ENCODE data around the gene AKAP10. TPM values are rescaled to one million over a fixed set of nuclear protein-coding genes. Genes with fewer than 3 reads are reported as not detected.
"Not testable (repeated sequence)": the region's sequence is repeated elsewhere in the genome, so short reads cannot be mapped to it uniquely, and the experiment has no call there.

The AKAP10 gene
- total and polyA plus RNA-seq, 4 donors = 5.8 to 48.7 (median 25.7) TPM

DNA sequence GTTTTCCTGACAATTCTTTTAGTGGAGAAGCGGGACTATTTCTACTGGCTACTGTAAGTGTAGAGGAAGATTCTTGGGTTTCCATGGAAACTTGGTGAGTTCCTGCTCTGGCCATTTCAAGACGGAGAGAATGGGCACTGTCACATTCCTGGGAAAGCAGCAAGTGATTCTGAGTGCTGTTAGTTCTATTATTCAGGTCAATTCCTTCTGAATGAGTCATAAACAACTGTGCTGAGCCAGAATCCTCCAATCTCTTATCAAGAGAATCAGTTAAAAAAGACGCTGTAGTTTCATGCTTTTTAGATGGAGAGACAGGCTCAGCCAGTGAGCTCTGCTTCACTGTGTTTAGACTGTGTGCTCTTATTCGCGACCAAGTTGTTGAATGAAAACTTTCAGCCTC lies 19.6 kb downstream of the AKAP10 start:
- 16 to 24% methylated on average over 5 of the region's 5 CpGs for WGBS, 2 donors
- Histone ChIP-seq H3K4me3 (ENCODE audit: low read length in 2 of 2) (no peak overlapping the region), H3K27me3 (ENCODE audit: control insufficient read depth in 1 of 2, insufficient read depth in 2 of 2, low read length in 1 of 2) (no peaks in the 10 kb centered on the region), H3K4me1 (ENCODE audit: control insufficient read depth in 1 of 2, insufficient read depth in 2 of 2, low read length in 2 of 2) (no peaks in the 10 kb centered on the region), H3K9me3 (ENCODE audit: control insufficient read depth, low read length) (no peaks in the 10 kb centered on the region), H3K27ac (ENCODE audit: low read depth in 1 of 2, low read length in 2 of 2) (no peak overlapping the region), H3K36me3 (ENCODE audit: control insufficient read depth in 1 of 2, insufficient read depth in 2 of 2, low read length in 1 of 2) (peaks cover 0 to 2% of the 10 kb centered on the region in 2 donors)
- DNase-seq = no peak
- intact Hi-C loops (cut with DNase I) = no loop called here
- no peak for ATAC-seq (ENCODE audit: low FRiP score)

DNA sequence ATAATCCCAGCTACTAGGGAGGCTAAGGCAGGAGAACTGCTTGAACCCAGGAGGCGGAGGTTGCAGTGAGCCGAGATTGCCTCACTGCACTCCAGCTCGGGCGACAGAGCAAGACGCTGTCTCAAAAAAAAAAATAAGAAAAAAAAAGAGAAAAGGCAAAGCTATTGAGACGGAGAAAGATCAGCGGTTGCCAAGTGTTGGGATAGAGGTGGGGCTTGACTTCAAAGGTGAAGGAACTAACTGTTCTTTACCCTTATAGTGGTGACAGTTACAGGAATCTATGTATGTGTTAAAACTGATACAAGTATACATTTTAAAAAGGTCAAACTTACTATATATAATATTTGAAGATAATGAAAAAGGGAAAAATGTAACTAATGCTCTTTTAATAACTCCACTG lies 22.5 kb downstream of the AKAP10 start:
- DNase-seq (no peak), ATAC-seq (ENCODE audit: low FRiP score) (no peak)
- H3K36me3 ChIP-seq (ENCODE audit: control insufficient read depth in 1 of 2, insufficient read depth in 2 of 2, low read length in 1 of 2) = no peaks in the 10 kb centered on the region
- no peak overlapping the region for H3K27ac ChIP-seq (ENCODE audit: low read depth in 1 of 2, low read length in 2 of 2)
- no peaks in the 10 kb centered on the region for H3K4me1 ChIP-seq (ENCODE audit: control insufficient read depth in 1 of 2, insufficient read depth in 2 of 2, low read length in 2 of 2)
- 90 to 91% methylated on average over 7 of the region's 7 CpGs for WGBS, 2 donors
- H3K9me3 ChIP-seq (ENCODE audit: control insufficient read depth, low read length) = no peaks in the 10 kb centered on the region
- intact Hi-C loops (cut with DNase I) = no loop called here
- H3K27me3 ChIP-seq (ENCODE audit: control insufficient read depth in 1 of 2, insufficient read depth in 2 of 2, low read length in 1 of 2) = no peaks in the 10 kb centered on the region
- no peak overlapping the region for H3K4me3 ChIP-seq (ENCODE audit: low read length in 2 of 2)

DNA sequence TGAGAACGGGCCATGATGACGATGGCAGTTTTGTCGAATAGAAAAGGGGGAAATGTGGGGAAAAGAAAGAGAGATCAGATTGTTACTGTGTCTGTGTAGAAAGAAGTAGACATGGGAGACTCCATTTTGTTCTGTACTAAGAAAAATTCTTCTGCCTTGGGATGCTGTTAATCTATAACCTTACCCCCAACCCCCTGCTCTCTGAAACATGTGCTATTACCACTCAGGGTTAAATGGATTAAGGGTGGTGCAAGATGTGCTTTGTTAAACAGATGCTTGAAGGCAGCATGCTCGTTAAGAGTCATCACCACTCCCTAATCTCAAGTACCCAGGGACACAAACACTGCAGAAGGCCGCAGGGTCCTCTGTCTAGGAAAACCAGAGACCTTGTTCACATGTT lies 26.2 kb downstream of the AKAP10 start:
- H3K4me1 ChIP-seq (ENCODE audit: control insufficient read depth in 1 of 2, insufficient read depth in 2 of 2, low read length in 2 of 2); ATAC-seq (ENCODE audit: low FRiP score); H3K9me3 ChIP-seq (ENCODE audit: control insufficient read depth, low read length); H3K36me3 ChIP-seq (ENCODE audit: control insufficient read depth in 1 of 2, insufficient read depth in 2 of 2, low read length in 1 of 2); H3K27ac ChIP-seq (ENCODE audit: low read depth in 1 of 2, low read length in 2 of 2); DNase-seq; intact Hi-C loops (cut with DNase I); H3K27me3 ChIP-seq (ENCODE audit: control insufficient read depth in 1 of 2, insufficient read depth in 2 of 2, low read length in 1 of 2); H3K4me3 ChIP-seq (ENCODE audit: low read length in 2 of 2): not testable (repeated sequence)
- 96 to 100% methylated on average over 1 to 5 of the region's 5 CpGs for WGBS, 2 donors

DNA sequence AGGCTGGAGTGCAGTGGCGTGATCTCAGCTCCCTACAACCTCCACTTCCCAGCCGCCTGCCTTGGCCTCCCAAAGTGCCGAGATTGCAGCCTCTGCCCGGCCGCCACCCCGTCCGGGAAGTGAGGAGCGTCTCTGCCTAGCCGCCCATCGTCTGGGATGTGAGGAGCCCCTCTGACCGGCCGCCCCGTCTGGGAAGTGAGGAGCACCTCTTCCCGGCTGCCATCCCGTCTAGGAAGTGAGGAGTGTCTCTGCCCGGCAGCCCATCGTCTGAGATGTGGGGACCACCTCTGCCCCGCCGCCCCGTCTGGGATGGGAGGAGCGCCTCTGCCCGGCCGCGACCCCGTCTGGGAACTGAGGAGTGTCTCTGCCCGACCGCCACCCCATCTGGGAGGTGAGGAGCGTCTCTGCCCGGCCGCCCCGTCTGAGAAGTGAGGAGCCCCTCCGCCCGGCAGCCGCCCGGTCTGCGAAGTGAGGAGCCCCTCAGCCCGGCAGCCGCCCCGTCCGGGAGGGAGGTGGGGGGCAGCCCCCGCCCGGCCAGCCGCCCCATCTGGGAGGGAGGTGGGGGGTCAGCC lies 26.9 kb downstream of the AKAP10 start:
- H3K4me3 ChIP-seq (ENCODE audit: low read length in 2 of 2); ATAC-seq (ENCODE audit: low FRiP score); H3K36me3 ChIP-seq (ENCODE audit: control insufficient read depth in 1 of 2, insufficient read depth in 2 of 2, low read length in 1 of 2); H3K27me3 ChIP-seq (ENCODE audit: control insufficient read depth in 1 of 2, insufficient read depth in 2 of 2, low read length in 1 of 2); H3K27ac ChIP-seq (ENCODE audit: low read depth in 1 of 2, low read length in 2 of 2); intact Hi-C loops (cut with DNase I); H3K9me3 ChIP-seq (ENCODE audit: control insufficient read depth, low read length); H3K4me1 ChIP-seq (ENCODE audit: control insufficient read depth in 1 of 2, insufficient read depth in 2 of 2, low read length in 2 of 2): not testable (repeated sequence)
- peak in 1 of 2 donors; percentile 73 for DNase-seq
- 97 to 98% methylated on average over 33 to 43 of the region's 43 CpGs for WGBS, 2 donors

DNA sequence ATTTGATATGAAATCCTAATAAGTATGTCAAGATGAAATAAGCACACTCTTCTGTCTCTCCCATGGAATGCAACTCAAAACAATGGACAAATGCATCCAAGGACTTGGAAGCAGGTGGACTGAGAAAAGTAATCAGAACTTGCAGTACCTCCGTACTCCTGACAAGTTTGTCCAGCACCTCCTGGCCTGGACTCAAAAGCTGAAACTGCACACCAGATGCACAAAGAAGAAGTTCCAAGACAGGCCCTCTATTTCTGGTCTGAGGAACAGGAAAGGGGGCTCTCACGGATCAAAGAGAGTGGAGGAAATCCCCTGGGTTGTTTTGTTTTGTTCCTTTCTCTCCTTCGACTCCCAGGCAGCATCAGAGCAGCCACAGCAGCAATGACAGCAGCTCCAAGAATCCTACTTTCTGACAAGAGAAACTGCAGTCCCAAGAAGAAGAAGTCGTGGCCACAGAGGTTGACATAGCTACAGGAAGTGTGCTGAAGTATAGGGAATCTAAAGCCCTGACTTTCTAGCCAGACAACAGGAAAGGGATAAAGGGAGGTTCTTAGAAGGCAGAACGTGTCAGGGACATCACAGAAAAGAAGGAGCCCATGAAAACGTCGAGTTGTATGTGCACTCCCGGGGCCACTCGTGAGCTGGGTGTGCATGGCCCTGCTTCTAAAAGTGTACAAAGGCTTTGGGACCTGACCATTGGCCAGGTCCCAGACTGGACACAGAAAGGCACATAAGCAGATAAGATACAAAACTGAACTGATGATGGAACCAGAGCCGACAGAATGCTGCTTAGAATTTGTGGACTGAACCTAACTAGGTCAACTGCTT lies 29.3 kb downstream of the AKAP10 start:
- WGBS, 2 donors = 37 to 39% methylated on average over 10 of the region's 10 CpGs
- intact Hi-C loops (cut with DNase I) = no loop called here
- ATAC-seq (ENCODE audit: low FRiP score) = no peak
- H3K27ac ChIP-seq (ENCODE audit: low read depth in 1 of 2, low read length in 2 of 2) = no peak overlapping the region
- no peaks in the 10 kb centered on the region for H3K27me3 ChIP-seq (ENCODE audit: control insufficient read depth in 1 of 2, insufficient read depth in 2 of 2, low read length in 1 of 2)
- peaks cover 0 to 2% of the 10 kb centered on the region in 2 donors for H3K36me3 ChIP-seq (ENCODE audit: control insufficient read depth in 1 of 2, insufficient read depth in 2 of 2, low read length in 1 of 2)
- H3K4me1 ChIP-seq (ENCODE audit: control insufficient read depth in 1 of 2, insufficient read depth in 2 of 2, low read length in 2 of 2) = no peaks in the 10 kb centered on the region
- peak in 1 of 2 donors; percentile 44 for DNase-seq
- H3K4me3 ChIP-seq (ENCODE audit: low read length in 2 of 2) = no peak overlapping the region
- H3K9me3 ChIP-seq (ENCODE audit: control insufficient read depth, low read length) = no peaks in the 10 kb centered on the region

DNA sequence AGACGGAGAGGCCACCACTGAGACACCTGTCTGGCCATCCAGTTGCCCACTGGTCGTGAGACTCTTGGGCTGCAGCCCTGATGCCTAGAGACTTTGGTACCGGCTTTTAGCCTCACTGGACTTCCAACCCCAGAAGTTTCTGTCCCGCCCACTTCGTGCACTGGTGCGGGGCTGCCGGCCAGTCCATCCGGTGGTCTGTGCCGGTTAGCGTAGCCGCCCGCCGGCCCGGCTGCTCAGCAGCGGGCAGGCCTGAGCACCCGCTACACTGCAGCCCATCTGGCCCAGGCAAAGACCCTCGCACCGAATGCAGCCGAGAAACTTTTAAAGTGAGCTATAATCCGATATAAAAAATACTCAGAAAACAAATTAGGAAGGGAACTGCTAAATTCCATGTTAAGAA lies 30.7 kb downstream of the AKAP10 start:
- Histone ChIP-seq H3K4me3 (ENCODE audit: low read length in 2 of 2) (no peak overlapping the region), H3K36me3 (ENCODE audit: control insufficient read depth in 1 of 2, insufficient read depth in 2 of 2, low read length in 1 of 2) (peaks cover 0 to 2% of the 10 kb centered on the region in 2 donors), H3K4me1 (ENCODE audit: control insufficient read depth in 1 of 2, insufficient read depth in 2 of 2, low read length in 2 of 2) (no peaks in the 10 kb centered on the region), H3K9me3 (ENCODE audit: control insufficient read depth, low read length) (no peaks in the 10 kb centered on the region), H3K27ac (ENCODE audit: low read depth in 1 of 2, low read length in 2 of 2) (no peak overlapping the region), H3K27me3 (ENCODE audit: control insufficient read depth in 1 of 2, insufficient read depth in 2 of 2, low read length in 1 of 2) (no peaks in the 10 kb centered on the region)
- intact Hi-C loops (cut with DNase I) = no loop called here
- DNase-seq (no peak), ATAC-seq (ENCODE audit: low FRiP score) (no peak)
- WGBS, 2 donors = 95 to 96% methylated on average over 20 of the region's 20 CpGs

DNA sequence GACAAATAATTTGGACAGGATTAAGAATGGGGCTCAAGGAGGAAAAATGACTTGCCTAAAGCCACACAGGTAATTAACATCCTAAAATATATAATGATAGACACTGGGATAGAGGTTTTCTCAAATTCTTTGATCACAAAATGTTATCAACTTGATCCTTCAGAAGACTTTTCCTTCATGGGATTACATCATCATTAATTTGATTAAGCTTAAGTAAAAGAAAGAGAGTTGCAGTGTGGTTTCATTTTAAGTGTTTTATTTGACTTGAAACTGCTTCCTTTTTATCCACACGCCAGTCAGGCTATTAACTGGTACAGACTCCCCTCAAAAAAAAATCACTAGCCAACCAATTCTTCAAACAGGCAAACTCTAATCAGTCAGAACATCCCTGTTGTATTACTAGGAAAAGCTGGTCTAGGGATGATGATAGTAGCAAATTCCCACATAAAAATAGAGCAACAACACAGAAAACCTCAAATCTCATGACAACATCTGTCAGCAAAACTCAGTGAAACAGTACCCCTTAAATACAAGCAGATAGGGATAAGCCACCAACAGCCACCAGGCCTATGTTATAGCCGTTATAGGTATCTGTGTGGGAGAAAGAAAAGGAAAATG lies 32.5 kb downstream of the AKAP10 start:
- DNase-seq (no peak), ATAC-seq (ENCODE audit: low FRiP score) (no peak)
- peaks cover 0 to 2% of the 10 kb centered on the region in 2 donors for H3K36me3 ChIP-seq (ENCODE audit: control insufficient read depth in 1 of 2, insufficient read depth in 2 of 2, low read length in 1 of 2)
- intact Hi-C loops (cut with DNase I) = no loop called here
- H3K4me3 ChIP-seq (ENCODE audit: low read length in 2 of 2) = no peak overlapping the region
- WGBS, 2 donors = 80 to 83% methylated on average over 2 of the region's 2 CpGs
- H3K9me3 ChIP-seq (ENCODE audit: control insufficient read depth, low read length) = no peaks in the 10 kb centered on the region
- no peak overlapping the region for H3K27ac ChIP-seq (ENCODE audit: low read depth in 1 of 2, low read length in 2 of 2)
- H3K27me3 ChIP-seq (ENCODE audit: control insufficient read depth in 1 of 2, insufficient read depth in 2 of 2, low read length in 1 of 2) = no peaks in the 10 kb centered on the region
- no peaks in the 10 kb centered on the region for H3K4me1 ChIP-seq (ENCODE audit: control insufficient read depth in 1 of 2, insufficient read depth in 2 of 2, low read length in 2 of 2)

DNA sequence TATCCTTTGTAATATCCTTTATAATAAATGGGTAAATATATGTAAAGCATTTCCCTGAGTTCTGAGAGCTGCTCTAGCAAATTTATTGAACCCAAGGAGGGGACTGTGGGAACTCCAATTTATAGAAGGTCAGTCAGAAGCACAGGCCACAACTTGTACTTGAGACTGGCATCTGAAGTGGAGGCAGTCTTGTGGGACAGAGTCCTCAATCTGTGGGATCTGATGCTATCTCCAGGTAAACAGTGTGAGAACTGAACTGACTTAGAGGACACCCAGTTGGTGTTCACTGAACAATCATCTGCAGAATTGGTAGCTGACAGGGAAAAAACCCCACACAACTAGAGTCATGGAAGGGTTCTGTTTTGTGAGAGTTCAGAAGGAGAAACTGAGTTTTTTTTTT lies 34.0 kb downstream of the AKAP10 start:
- ATAC-seq (ENCODE audit: low FRiP score) = no peak
- H3K4me3 ChIP-seq (ENCODE audit: low read length in 2 of 2) = no peak overlapping the region
- DNase-seq = no peak
- H3K27me3 ChIP-seq (ENCODE audit: control insufficient read depth in 1 of 2, insufficient read depth in 2 of 2, low read length in 1 of 2) = no peaks in the 10 kb centered on the region
- H3K36me3 ChIP-seq (ENCODE audit: control insufficient read depth in 1 of 2, insufficient read depth in 2 of 2, low read length in 1 of 2) = peaks cover 0 to 2% of the 10 kb centered on the region in 2 donors
- intact Hi-C loops (cut with DNase I) = no loop called here
- no peak overlapping the region for H3K27ac ChIP-seq (ENCODE audit: low read depth in 1 of 2, low read length in 2 of 2)
- no peaks in the 10 kb centered on the region for H3K4me1 ChIP-seq (ENCODE audit: control insufficient read depth in 1 of 2, insufficient read depth in 2 of 2, low read length in 2 of 2)
- H3K9me3 ChIP-seq (ENCODE audit: control insufficient read depth, low read length) = no peaks in the 10 kb centered on the region

GRCh38 chr17:19943026-19943425 lies 34.6 kb downstream of the AKAP10 start:
- intact Hi-C loops (cut with DNase I) = no loop called here
- Histone ChIP-seq H3K27me3 (ENCODE audit: control insufficient read depth in 1 of 2, insufficient read depth in 2 of 2, low read length in 1 of 2) (no peaks in the 10 kb centered on the region), H3K4me1 (ENCODE audit: control insufficient read depth in 1 of 2, insufficient read depth in 2 of 2, low read length in 2 of 2) (no peaks in the 10 kb centered on the region), H3K9me3 (ENCODE audit: control insufficient read depth, low read length) (no peaks in the 10 kb centered on the region), H3K4me3 (ENCODE audit: low read length in 2 of 2) (no peak overlapping the region), H3K36me3 (ENCODE audit: control insufficient read depth in 1 of 2, insufficient read depth in 2 of 2, low read length in 1 of 2) (no peaks in the 10 kb centered on the region), H3K27ac (ENCODE audit: low read depth in 1 of 2, low read length in 2 of 2) (no peak overlapping the region)
- no peak for DNase-seq
- 83 to 87% methylated on average over 5 of the region's 5 CpGs for WGBS, 2 donors
- ATAC-seq (ENCODE audit: low FRiP score) = no peak
